Measurements from ENCODE around the gene NEFH.

Gene NEFH

GRCh38 chr22:29509815-29510214 is 29.8 kb downstream of the NEFH start:
- no peak for DNase-seq

DNA sequence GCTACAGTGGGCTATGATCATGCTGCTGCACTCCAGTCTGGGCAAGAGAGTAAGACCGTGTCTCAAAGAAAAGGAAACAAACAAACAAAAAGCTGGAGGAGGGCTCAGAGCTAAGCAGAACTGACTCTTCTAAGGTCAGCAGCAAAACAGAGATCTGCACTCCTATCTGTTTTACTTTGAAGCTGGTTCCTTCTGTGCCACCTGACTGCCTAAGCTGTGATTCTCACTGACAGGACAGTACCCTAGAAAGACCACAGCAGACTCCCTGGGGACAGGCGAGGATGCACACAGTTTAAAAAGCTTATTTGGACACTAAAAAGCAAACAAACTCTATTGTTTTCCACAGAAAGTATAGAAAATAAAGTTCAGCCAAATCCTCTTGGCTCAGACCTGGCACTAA is 30.5 kb downstream of the NEFH start:
- no peak for DNase-seq

GRCh38 chr22:29511126-29511862 is 31.3 kb downstream of the NEFH start:
- DNase-seq = no peak

GRCh38 chr22:29512031-29512430 is 32.0 kb downstream of the NEFH start:
- DNase-seq = no peak

- DNase-seq = no peak
Measured at GRCh38 chr22:29517215-29517908, 37.3 kb downstream of the NEFH start.

- DNase-seq = no peak
Measured at GRCh38 chr22:29518427-29518826, 38.4 kb downstream of the NEFH start.

GRCh38 chr22:29519996-29520395 is 40.0 kb downstream of the NEFH start:
- DNase-seq = no peak

- DNase-seq = no peak
Measured at GRCh38 chr22:29520851-29521250, 40.8 kb downstream of the NEFH start.

GRCh38 chr22:29521526-29521925 is 41.5 kb downstream of the NEFH start:
- DNase-seq = no peak

DNA sequence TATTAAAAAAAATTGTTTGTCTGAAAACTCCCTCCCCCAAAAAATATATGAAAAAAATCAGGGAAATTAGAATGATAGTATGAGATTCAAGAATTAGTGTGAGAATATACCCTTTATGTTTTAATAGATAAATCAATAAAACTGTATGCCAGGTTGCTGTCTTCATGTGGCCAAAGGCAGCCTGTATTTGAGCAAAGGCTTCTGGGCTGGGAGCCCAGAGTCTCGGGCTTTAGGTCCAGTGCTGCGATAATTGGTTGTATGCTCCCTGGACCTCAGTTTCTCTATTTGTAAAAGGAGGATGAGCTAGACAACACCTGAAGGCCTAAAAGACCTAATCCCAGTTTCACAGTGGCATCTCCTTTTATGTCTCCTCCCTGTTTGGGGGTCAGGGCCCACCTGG is 43.7 kb downstream of the NEFH start:
- no peak for DNase-seq

GRCh38 chr22:29524442-29525191 is 44.6 kb downstream of the NEFH start:
- DNase-seq = no peak

- DNase-seq = no peak
Measured at GRCh38 chr22:29528144-29528543, 48.1 kb downstream of the NEFH start.

- no peak for DNase-seq
Measured at GRCh38 chr22:29530716-29531115, 50.7 kb downstream of the NEFH start.

DNA sequence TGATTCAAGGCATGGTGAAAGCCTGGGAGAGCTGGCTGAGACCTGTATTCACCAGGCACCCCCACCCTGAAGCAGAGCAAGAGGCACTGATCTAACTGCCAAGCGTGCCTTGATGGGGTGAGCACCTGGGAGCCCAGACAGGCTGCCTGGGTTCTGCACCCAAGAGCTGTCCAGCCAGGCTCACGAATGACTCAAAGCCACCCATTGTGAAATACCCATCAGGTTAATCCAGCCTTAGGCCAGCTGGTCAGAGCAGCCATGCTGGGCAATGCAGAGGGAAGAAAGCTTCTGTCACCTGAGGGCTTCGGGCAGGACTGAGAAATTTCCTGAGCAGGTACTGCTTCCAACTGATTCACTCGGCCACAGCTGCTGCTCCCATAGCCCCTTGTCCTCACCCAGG is 51.4 kb downstream of the NEFH start:
- DNase-seq = no peak

GRCh38 chr22:29536411-29536810 is 56.4 kb downstream of the NEFH start:
- no peak for DNase-seq

DNA sequence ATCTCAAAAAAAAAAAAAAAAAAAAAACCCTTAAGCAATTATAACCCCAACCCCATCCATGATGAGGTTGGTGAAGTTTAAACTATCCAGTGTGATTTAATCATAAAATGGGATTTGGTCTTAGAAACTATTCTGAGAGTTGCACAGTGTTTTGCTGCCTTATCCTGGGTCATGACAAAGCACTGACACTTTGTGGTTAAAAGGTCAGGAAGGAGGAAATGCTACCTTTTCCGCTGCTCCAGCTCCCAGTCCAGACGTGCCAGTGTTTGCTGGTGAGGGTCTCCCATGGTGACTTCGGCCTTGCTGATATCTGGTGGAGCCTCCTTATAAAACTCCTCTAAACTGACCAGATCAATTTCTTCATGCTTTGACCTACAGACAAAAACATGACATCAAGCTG is 59.1 kb downstream of the NEFH start:
- DNase-seq = no peak

Data from activated CD8-positive, alpha-beta memory T cell treated with anti-CD3 and anti-CD28 coated beads, Interleukin-2, amount 50 U/mL, for 48 hours (primary cell).